Activated CD4-positive, alpha-beta memory T cell treated with anti-CD3 and anti-CD28 coated beads for 36 hours (primary cell): ENCODE measurements around the gene FGF2. TPM values are rescaled to one million over a fixed set of nuclear protein-coding genes. Genes with fewer than 3 reads are reported as not detected.

Experiments
- CTCF ChIA-PET: fragments of 350-600 bp; sonication (Branson Sonifier 250); formaldehyde crosslinking; loops from one replicate; lab custom pipeline; 2021; ENCODE audit warnings: antibody characterized with exemption, inconsistent platforms; lab: Charles Lee
- POLR2A ChIA-PET: fragments of 350-600 bp; sonication (Branson Sonifier 250); formaldehyde crosslinking; loops from one replicate; lab custom pipeline; 2021; ENCODE audit warnings: antibody characterized with exemption; lab: Charles Lee
- DNase-seq: peaks from one replicate; pipeline ENCODE4 v3.0.0-alpha.2; 2020
- H3K27ac Mint-ChIP-seq: one replicate; pipeline ENCODE4 v1.8.0; 2021; ENCODE audit warnings: mixed read lengths
- H3K27me3 Mint-ChIP-seq: one replicate; pipeline ENCODE4 v1.8.0; 2021; ENCODE audit warnings: mixed read lengths
- H3K36me3 Mint-ChIP-seq: one replicate; pipeline ENCODE4 v1.8.0; 2021; ENCODE audit warnings: mixed read lengths
- H3K4me1 Mint-ChIP-seq: one replicate; pipeline ENCODE4 v1.8.0; 2021; ENCODE audit warnings: low read depth, mixed read lengths
- H3K4me3 Mint-ChIP-seq: one replicate; pipeline ENCODE4 v1.8.0; 2021; ENCODE audit warnings: mild to moderate bottlenecking, mixed read lengths
- H3K9me3 Mint-ChIP-seq: one replicate; pipeline ENCODE4 v1.8.0; 2021; ENCODE audit warnings: mixed read lengths
- intact Hi-C: fragments of 100-400 bp; cut with micrococcal nuclease; formaldehyde crosslinking; loops from one replicate; pipeline ENCODE4 v1.15.1; 2023
- total RNA-seq, 2 experiments: library from RNA; stranded (reverse); gene quantifications; one replicate each; pipeline ENCODE4 v1.2.3, GENCODE V29; 2021

FGF2 gene
- total RNA-seq, 2 experiments from 2014 or later, result 0.36 to 0.56 TPM

DNA sequence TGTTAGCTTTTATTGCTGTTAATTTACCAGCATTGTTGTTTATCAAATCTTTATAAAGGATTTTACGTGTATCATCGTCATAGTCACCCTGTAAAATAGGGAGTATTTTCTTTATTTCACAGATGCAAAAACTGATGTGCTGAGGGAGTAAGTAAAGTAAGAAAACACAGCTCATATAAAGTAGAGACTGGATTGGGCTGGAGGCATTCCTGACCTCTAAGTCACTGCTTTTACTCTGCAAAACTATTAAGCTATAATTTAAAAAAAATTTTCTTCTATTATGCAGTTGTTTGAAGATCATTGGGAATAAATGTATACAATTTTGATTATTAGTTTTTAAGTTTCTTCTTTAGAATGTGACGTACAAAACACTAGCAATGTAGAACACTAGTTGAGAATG is 49.8 kb downstream of the FGF2 start:
- Mint-ChIP-seq H3K9me3 (peaks cover 9% of the 10 kb centered on the region), H3K27ac (no peak overlapping the region), H3K4me1 (no peaks in the 10 kb centered on the region), H3K36me3 (peaks cover 9% of the 10 kb centered on the region), H3K27me3 (peaks cover 22% of the 10 kb centered on the region), H3K4me3 (no peak overlapping the region)
- POLR2A ChIA-PET, result no interaction called here
- CTCF ChIA-PET, result no interaction called here
- no peak for DNase-seq
- intact Hi-C loops, result no loop called here

DNA sequence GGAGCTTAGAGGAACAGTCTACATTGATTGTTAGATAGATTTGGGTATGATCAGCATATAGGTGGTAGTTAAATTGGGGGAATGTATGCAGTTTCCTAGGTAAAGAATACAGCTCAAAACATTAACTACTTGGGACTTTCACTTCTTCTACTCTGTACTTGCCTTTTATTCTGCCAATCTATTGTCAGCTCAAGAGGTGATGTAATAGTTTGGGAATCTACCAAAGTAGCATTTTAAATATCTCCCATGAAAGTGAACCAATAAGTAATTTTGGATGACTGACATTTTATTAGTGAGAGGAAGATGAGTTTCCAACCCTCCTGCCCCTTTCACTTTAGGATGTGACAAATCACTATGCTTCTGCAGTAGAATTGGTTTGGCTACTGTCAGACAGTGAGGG is 52.4 kb downstream of the FGF2 start:
- no peaks in the 10 kb centered on the region for H3K4me1 Mint-ChIP-seq

DNA sequence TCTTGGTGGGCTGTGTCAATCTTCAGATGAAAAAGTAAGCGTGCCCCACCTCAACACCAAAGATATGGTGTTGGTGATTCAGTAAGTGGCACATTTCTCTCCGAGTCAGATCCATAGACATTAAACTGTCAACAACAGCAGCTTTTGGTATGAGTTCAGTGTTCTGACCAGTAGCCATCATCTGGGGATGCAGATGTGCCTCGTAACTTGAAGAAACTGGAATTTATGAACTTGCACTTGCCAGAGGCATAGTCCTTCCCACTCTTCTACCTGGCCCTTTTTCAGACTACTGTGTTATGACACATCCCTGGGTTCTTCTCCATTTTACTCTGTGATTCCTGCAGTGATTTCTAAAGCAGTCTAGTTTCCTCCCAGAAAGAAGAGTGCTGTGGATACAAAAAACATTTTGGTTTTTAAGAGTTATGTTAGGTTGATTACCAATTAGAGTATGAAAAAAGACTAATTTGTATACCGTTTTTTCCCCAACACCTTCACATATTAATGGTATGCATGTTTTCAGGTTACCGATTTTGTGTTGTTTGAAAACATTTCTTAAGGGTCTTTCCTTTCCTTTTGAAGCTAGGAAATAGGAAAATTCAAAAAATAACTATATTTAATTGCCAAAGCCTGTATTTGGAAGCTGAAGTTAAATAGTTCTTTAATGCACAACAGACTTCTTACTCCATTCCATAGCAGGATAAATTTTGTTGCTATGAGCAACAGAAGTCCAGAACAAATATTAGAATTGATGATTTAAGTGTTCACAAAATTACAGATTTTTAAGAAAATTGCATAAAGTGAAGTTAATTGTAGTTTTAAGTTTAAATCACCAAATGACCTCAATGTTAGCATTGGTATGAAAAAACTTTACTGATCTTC is 56.5 kb downstream of the FGF2 start:
- no peak overlapping the region for H3K4me3 Mint-ChIP-seq
- no peak for DNase-seq
- POLR2A ChIA-PET, result interaction anchor here (0.6 kb wide), 1 partner anchor 64 kb away, joined by 3 read pairs; no protein-coding TSS in a partner anchor
- H3K36me3 Mint-ChIP-seq, result peaks cover 11% of the 10 kb centered on the region
- intact Hi-C loops, result no loop called here
- H3K9me3 Mint-ChIP-seq, result peaks cover 12% of the 10 kb centered on the region
- no peak overlapping the region for H3K27ac Mint-ChIP-seq
- CTCF ChIA-PET, result interaction anchor here (0.7 kb wide), 1 partner anchor 151 kb away, joined by 3 read pairs; no protein-coding TSS in a partner anchor
- no peaks in the 10 kb centered on the region for H3K4me1 Mint-ChIP-seq
- peaks cover 2% of the 10 kb centered on the region for H3K27me3 Mint-ChIP-seq

More for the DNA sequence above, 52.4 kb downstream of the FGF2 start:
- ChIA-PET POLR2A (no interaction called here), CTCF (no interaction called here)
- no peak overlapping the region for H3K4me3 Mint-ChIP-seq
- no peak overlapping the region for H3K27ac Mint-ChIP-seq
- intact Hi-C loops, result no loop called here
- no peak for DNase-seq
- peaks cover 11% of the 10 kb centered on the region for H3K36me3 Mint-ChIP-seq
- peaks cover 12% of the 10 kb centered on the region for H3K9me3 Mint-ChIP-seq
- peaks cover 6% of the 10 kb centered on the region for H3K27me3 Mint-ChIP-seq

DNA sequence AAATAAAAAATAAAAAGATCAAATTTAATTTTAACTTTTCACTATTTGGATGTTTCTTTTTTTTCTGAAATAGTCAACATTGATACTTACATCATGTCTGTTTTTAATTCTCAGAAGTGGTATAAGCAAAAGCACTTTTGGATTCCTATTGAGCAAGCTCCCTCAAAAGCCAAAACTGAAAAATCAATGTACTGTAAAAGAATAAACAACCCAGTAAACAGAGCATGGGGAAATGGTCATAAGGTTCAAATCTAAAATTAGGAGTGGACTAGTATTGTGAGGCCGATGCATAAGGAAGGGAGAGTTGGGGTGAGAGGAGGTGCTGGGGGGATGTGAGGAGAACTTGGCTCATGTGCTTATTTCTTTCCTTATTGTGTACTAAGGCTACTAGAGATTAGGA is 57.9 kb downstream of the FGF2 start:
- ChIA-PET POLR2A (no interaction called here), CTCF (no interaction called here)
- no peak overlapping the region for H3K27ac Mint-ChIP-seq
- no peak for DNase-seq
- H3K36me3 Mint-ChIP-seq, result peaks cover 9% of the 10 kb centered on the region
- H3K9me3 Mint-ChIP-seq, result peaks cover 12% of the 10 kb centered on the region
- no peaks in the 10 kb centered on the region for H3K4me1 Mint-ChIP-seq
- no peak overlapping the region for H3K4me3 Mint-ChIP-seq
- H3K27me3 Mint-ChIP-seq, result peaks cover 2% of the 10 kb centered on the region
- intact Hi-C loops, result no loop called here

DNA sequence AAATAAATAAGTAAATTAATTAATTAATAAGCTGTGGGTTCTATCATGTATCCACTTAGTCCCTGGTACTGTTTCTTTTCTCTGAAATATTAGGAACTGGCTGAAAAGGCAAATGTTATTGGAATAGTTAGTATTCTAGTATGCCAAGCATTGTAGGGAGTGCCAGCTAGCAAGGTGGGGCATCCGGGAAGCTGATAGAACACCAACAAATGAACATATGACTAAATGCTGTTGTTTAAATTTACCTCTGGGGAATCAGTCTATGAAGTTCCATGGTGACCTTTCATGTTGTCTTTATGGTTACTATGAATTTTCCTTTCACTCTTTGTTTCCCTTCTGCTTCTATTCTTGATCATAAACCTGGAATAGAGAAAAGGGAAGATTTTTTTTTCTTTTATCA is 63.1 kb downstream of the FGF2 start:
- Mint-ChIP-seq H3K4me1 (no peaks in the 10 kb centered on the region), H3K36me3 (no peaks in the 10 kb centered on the region), H3K9me3 (no peaks in the 10 kb centered on the region), H3K4me3 (no peak overlapping the region), H3K27ac (no peak overlapping the region), H3K27me3 (no peaks in the 10 kb centered on the region)
- ChIA-PET POLR2A (no interaction called here), CTCF (no interaction called here)
- intact Hi-C loops, result no loop called here
- no peak for DNase-seq

DNA sequence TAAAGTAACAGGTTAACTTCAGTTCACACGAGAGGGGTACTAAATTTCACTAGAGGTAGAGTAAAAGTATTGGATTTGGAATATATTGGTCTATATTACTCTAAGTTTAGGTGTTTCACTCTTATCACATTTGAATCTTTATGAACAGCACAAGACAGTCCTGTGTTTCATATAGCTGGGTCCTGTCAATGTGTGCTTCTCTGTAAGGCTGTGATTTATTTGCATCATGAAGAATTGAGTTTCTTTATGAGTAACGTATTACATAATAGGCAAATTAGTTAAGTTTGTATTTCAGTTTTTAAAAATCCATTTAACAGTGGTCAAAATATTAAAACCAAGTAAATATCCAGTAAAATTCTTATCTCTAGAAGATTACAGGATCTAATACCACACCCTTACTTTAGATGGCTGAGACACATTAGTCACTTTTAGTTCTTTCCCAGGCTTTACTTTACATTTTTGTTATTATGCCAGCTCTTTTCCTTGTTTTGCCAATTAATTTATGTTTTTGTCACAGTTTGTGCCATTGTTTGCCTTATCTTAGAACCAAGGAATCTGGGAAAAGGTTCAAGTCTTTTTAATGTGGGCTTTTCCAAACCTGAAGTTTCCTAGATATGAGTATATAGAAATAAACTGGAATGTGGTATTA is 63.6 kb downstream of the FGF2 start:
- intact Hi-C loops, result no loop called here
- Mint-ChIP-seq H3K9me3 (no peaks in the 10 kb centered on the region), H3K36me3 (no peaks in the 10 kb centered on the region), H3K27me3 (no peaks in the 10 kb centered on the region), H3K4me3 (no peak overlapping the region), H3K4me1 (no peaks in the 10 kb centered on the region), H3K27ac (no peak overlapping the region)
- POLR2A ChIA-PET, result no interaction called here
- CTCF ChIA-PET, result no interaction called here
- DNase-seq, result no peak

DNA sequence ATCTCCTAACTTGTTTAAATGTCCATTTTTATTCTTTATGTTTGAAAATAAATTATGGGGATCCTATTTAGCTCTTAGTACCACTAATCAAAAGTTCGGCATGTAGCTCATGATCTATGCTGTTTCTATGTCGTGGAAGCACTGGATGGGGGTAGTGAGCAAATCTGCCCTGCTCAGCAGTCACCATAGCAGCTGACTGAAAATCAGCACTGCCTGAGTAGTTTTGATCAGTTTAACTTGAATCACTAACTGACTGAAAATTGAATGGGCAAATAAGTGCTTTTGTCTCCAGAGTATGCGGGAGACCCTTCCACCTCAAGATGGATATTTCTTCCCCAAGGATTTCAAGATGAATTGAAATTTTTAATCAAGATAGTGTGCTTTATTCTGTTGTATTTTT is 68.2 kb downstream of the FGF2 start:
- DNase-seq, result no peak
- Mint-ChIP-seq H3K27me3 (no peaks in the 10 kb centered on the region), H3K36me3 (no peaks in the 10 kb centered on the region), H3K4me1 (no peaks in the 10 kb centered on the region), H3K27ac (no peak overlapping the region), H3K4me3 (no peak overlapping the region), H3K9me3 (no peaks in the 10 kb centered on the region)
- CTCF ChIA-PET, result no interaction called here
- intact Hi-C loops, result no loop called here
- POLR2A ChIA-PET, result no interaction called here

DNA sequence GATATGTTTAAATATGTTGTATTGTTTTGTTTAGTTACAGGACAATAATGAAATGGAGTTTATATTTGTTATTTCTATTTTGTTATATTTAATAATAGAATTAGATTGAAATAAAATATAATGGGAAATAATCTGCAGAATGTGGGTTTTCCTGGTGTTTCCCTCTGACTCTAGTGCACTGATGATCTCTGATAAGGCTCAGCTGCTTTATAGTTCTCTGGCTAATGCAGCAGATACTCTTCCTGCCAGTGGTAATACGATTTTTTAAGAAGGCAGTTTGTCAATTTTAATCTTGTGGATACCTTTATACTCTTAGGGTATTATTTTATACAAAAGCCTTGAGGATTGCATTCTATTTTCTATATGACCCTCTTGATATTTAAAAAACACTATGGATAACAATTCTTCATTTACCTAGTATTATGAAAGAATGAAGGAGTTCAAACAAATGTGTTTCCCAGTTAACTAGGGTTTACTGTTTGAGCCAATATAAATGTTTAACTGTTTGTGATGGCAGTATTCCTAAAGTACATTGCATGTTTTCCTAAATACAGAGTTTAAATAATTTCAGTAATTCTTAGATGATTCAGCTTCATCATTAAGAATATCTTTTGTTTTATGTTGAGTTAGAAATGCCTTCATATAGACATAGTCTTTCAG is 68.8 kb downstream of the FGF2 start:
- H3K27me3 Mint-ChIP-seq, result no peaks in the 10 kb centered on the region

DNA sequence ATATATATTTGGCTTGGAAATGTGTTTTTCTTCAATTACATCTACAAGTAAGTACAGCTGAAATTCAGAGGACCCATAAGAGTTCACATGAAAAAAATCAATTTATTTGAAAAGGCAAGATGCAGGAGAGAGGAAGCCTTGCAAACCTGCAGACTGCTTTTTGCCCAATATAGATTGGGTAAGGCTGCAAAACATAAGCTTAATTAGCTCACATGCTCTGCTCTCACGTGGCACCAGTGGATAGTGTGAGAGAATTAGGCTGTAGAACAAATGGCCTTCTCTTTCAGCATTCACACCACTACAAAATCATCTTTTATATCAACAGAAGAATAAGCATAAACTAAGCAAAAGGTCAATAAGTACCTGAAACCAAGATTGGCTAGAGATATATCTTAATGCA is 69.6 kb downstream of the FGF2 start:
- CTCF ChIA-PET, result no interaction called here
- H3K4me1 Mint-ChIP-seq, result no peaks in the 10 kb centered on the region
- H3K4me3 Mint-ChIP-seq, result no peak overlapping the region
- H3K27ac Mint-ChIP-seq, result no peak overlapping the region
- intact Hi-C loops, result no loop called here
- H3K27me3 Mint-ChIP-seq, result no peaks in the 10 kb centered on the region
- no peaks in the 10 kb centered on the region for H3K9me3 Mint-ChIP-seq
- no peak for DNase-seq
- no peaks in the 10 kb centered on the region for H3K36me3 Mint-ChIP-seq
- POLR2A ChIA-PET, result no interaction called here

More for the DNA sequence above, 68.8 kb downstream of the FGF2 start:
- Mint-ChIP-seq H3K9me3 (no peaks in the 10 kb centered on the region), H3K27ac (no peak overlapping the region), H3K4me3 (no peak overlapping the region), H3K36me3 (no peaks in the 10 kb centered on the region), H3K4me1 (no peaks in the 10 kb centered on the region)
- POLR2A ChIA-PET, result no interaction called here
- DNase-seq, result no peak
- intact Hi-C loops, result no loop called here
- CTCF ChIA-PET, result no interaction called here

DNA sequence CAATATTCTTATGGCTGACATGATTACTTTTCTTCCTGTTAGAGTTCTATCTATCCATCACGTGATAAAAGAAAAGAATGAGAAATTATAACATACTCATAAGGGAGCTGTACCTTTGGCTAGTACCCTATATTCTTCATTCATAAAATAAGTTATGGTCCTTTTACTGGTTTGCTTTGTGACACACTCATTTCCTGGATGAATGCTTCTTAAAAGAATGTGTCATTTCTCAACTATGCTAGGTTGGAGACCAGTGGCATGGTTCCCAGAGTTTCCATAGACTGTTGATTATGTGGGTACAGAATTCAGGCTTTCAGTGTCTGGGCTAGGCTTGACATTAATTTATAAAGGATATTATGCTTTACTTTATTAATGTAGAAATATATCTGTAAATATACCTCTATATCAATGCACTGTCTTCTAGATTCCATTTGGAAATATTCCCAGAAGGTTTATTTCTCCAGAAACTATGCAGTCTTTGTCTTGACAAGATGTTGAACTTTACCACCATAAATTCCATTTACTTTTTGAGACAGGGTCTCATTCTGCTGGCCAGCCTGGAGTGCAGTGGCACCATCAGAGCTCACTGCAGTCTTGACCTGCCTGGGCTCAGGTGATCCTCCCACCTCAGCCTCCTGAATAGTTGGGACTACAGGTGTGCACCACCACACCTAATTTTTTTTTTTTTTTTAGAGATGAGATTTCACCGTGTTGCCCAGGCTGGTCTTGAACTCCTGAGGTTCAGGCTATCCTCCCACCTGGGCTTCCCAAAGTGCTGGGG is 71.9 kb downstream of the FGF2 start:
- intact Hi-C loops, result no loop called here
- ChIA-PET CTCF (interaction anchor here (1.7 kb wide), 1 partner anchor 141 kb away, joined by 8 read pairs; no protein-coding TSS in a partner anchor), POLR2A (no interaction called here)
- Mint-ChIP-seq H3K4me3 (no peak overlapping the region), H3K27ac (no peak overlapping the region), H3K36me3 (no peaks in the 10 kb centered on the region), H3K4me1 (no peaks in the 10 kb centered on the region), H3K9me3 (no peaks in the 10 kb centered on the region), H3K27me3 (no peaks in the 10 kb centered on the region)
- DNase-seq, result no peak

DNA sequence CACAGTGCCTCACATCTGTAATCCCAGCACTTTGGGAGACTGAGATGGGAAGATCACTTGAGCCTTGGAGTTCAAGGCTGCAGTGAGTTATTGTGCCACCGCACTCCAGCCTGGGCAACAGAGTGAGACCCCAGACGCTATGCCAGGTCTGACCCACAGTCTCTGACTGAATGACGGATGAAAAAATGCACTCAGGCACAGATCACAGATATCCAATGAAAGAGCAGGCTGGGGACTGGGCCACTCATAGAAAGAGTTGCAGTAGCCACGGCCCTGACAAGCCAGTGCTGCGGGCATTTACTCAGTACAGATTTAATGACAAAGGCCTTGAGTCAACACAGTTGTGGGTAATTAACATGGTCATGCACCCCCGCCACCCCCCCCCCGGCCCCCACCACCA is 73.1 kb downstream of the FGF2 start:
- Mint-ChIP-seq H3K27me3 (no peaks in the 10 kb centered on the region), H3K4me1 (no peaks in the 10 kb centered on the region), H3K9me3 (no peaks in the 10 kb centered on the region), H3K27ac (no peak overlapping the region), H3K36me3 (no peaks in the 10 kb centered on the region), H3K4me3 (no peak overlapping the region)
- intact Hi-C loops, result no loop called here
- CTCF ChIA-PET, result interaction anchor here (1.7 kb wide), 1 partner anchor 142 kb away, joined by 8 read pairs; no protein-coding TSS in a partner anchor
- POLR2A ChIA-PET, result no interaction called here
- DNase-seq, result no peak

DNA sequence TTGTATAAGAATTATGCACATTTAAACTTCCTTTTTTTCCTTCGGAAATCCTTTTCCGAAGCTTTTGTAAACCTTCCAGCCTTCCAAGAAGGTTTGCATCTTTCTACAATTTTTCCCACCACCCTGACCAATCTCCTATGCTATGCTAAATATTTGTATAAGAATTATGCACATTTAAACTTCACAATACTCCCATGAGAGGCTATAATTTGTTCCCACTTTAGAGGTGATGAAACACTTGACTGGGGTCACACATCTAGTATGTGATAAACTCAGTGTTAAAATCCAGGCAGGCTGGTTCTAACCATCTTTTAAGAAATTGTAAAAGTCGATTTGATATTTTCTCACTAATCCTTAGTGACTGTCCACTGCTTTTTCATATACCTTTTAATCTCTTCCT is 73.7 kb downstream of the FGF2 start:
- H3K27ac Mint-ChIP-seq, result no peak overlapping the region
- intact Hi-C loops, result no loop called here
- no peaks in the 10 kb centered on the region for H3K27me3 Mint-ChIP-seq
- no peak overlapping the region for H3K4me3 Mint-ChIP-seq
- H3K4me1 Mint-ChIP-seq, result no peaks in the 10 kb centered on the region
- no peaks in the 10 kb centered on the region for H3K36me3 Mint-ChIP-seq
- ChIA-PET POLR2A (no interaction called here), CTCF (no interaction called here)
- no peaks in the 10 kb centered on the region for H3K9me3 Mint-ChIP-seq
- DNase-seq, result no peak
